ENCODE measurements around the gene SLC24A3. TPM values are rescaled to one million over a fixed set of nuclear protein-coding genes. Genes with fewer than 3 reads are reported as not detected.

The SLC24A3 gene
- total and polyA plus RNA-seq, 2 of the 13 experiments (the other 11 are each of a cell fraction or from before 2014, with no cell fraction given), result not detected

GRCh38 chr20:19619904-19620430 lies 407.5 kb downstream of the SLC24A3 start:
- no TSS peak for BruUV-seq (replicated peaks)
- Histone ChIP-seq H4K20me1 (ENCODE audit: insufficient read depth, low read length) (no peaks in the 10 kb centered on the region), H3K4me2 (ENCODE audit: low read depth, low read length) (peak overlapping the region; percentile 8), H2AFZ (ENCODE audit: low read length) (no peak overlapping the region), H3K27ac (ENCODE audit: extremely low read length, insufficient read depth, low read length) (no peak overlapping the region), H3K36me3 (replicated peaks in 1 of 2; ENCODE audit: control insufficient read depth in 1 of 2, insufficient read depth in 2 of 2, low read length in 2 of 2) (no peaks in the 10 kb centered on the region), H3K4me3 (replicated peaks in 1 of 3; ENCODE audit: insufficient read depth in 1 of 3, low read depth in 2 of 3, low read length in 3 of 3) (no peak overlapping the region), H3K9ac (ENCODE audit: insufficient read depth, low read depth, low read length) (no peak overlapping the region), H3K79me2 (ENCODE audit: insufficient read depth, low read length) (no peaks in the 10 kb centered on the region), H3K27me3 (ENCODE audit: control insufficient read depth in 1 of 2, insufficient read depth in 2 of 2, low read length in 2 of 2) (peaks cover 0 to 5% of the 10 kb centered on the region in 2 experiments; a peak in 1 of 5 replicates), H3K4me1 (ENCODE audit: insufficient read depth, low read length) (peaks cover 72% of the 10 kb centered on the region), H3K9me3 (ENCODE audit: low read length) (peaks cover 11% of the 10 kb centered on the region)
- ATAC-seq (no peak), FAIRE-seq (no peak), DNase-seq (ENCODE audit: low spot score) (no peak)
- TF ChIP-seq ZNF432 (CRISPR knock-in tag; IDR thresholded peaks at IDR 0.05; ENCODE audit: borderline replicate concordance) (no peak), CEBPB (IDR thresholded peaks at IDR 0.05; ENCODE audit: borderline replicate concordance, low read depth, low read length) (no peak), RCOR2 (CRISPR knock-in tag; IDR thresholded peaks at IDR 0.05) (no peak), ZBED4 (CRISPR knock-in tag; IDR thresholded peaks at IDR 0.05; ENCODE audit: borderline replicate concordance) (no peak), AKAP8 (CRISPR knock-in tag; IDR thresholded peaks at IDR 0.05) (no peak), SOX6 (IDR thresholded peaks at IDR 0.05) (no peak), SOX6 (CRISPR knock-in tag; IDR thresholded peaks at IDR 0.05) (no peak), PHF21A (CRISPR knock-in tag; IDR thresholded peaks at IDR 0.05) (no peak)
- in situ Hi-C loops (cut with HindIII; ENCODE audit: extremely low pct_ligation_motif_present, low pct_unique_long_range_greater_than_20kb) (no loop called here), intact Hi-C loops (cut with micrococcal nuclease; ENCODE audit: unreplicated experiment) (no loop called here)
- CTCF ChIA-PET (ENCODE audit: low intra/inter-chr PET ratio, low total read pairs), result no interaction called here
- POLR2A ChIA-PET, result no interaction called here
- WGBS (ENCODE audit: low lambda C conversion rate), result 2% methylated on average over 2 of the region's 2 CpGs
